T-helper 9 cell (primary cell): Measurements from ENCODE around the gene NUP188.
"Not testable (repeated sequence)": the region's sequence is repeated elsewhere in the genome, so short reads cannot be mapped to it uniquely, and the experiment has no call there.

Experiments
- DNase-seq: peaks from one replicate; pipeline ENCODE4 v3.0.0-alpha.2; 2020

The NUP188 gene

DNA sequence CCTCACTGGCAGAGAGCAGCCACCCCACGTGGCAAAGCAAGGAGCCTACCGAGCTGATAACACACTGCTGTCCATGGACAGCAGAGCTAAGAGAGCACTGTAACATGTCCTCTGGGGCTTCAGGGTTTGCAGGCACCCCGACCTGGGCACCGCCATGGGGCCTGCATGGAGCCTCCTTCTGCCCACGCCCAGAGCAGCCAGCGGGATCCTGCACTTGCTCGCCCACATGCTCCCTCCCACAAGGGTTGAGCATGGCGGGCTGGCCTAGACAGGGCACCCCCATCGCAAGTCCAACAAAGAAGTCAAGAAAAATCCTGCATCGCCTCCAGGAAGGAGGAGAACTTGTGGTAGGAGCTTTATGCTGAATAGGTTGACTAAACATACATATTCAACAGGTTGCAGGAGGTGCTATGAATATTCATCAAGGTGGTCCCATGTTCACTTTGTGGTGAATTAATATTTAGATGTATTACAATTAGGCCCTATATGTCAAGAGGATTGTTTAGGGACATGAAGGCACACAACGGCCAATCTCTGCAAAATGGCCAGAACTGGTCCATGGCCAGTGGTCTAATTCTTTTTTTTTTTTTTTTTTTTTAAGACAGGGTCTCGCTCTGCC lies 85.2 kb downstream of the NUP188 start:
- no peak for DNase-seq

DNA sequence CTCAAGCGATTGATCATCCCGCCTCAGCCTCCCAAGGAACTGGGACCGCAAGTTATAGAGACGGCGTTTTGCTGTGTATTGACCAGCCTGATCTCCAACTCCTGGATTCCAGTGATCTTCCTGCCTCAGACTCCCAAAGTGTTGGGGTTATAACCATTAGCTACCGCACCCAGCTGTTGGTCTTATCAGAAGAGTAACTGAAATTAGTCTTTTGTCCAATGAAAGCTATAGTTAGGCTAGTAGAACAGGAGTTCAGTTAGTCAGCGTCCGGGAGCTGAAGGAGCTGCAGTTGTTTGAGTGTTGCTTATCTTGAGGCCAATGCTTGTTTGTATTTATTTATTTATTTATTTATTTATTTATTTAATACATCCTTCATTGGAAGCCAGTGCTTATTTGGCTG lies 85.7 kb downstream of the NUP188 start:
- DNase-seq, result no peak

DNA sequence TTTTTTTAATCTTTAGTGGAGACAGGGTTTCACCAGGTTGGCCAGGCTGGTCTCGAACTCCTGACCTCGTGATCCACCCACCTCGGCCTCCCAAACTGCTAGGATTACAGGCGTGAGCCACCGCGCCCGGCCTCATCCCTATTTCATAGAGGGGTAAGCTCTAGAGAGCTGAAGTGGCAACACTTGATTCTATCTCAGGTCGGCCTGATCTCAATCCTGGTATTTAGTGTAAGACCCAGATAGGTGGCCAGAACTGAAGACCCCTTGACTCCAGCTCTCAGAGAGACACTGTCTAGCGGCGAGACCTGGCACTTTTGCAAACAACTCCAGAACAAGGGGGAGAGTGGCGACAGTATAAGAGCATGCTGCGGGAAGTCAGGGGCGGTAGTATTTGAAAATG lies 88.3 kb downstream of the NUP188 start:
- not testable (repeated sequence) for DNase-seq

DNA sequence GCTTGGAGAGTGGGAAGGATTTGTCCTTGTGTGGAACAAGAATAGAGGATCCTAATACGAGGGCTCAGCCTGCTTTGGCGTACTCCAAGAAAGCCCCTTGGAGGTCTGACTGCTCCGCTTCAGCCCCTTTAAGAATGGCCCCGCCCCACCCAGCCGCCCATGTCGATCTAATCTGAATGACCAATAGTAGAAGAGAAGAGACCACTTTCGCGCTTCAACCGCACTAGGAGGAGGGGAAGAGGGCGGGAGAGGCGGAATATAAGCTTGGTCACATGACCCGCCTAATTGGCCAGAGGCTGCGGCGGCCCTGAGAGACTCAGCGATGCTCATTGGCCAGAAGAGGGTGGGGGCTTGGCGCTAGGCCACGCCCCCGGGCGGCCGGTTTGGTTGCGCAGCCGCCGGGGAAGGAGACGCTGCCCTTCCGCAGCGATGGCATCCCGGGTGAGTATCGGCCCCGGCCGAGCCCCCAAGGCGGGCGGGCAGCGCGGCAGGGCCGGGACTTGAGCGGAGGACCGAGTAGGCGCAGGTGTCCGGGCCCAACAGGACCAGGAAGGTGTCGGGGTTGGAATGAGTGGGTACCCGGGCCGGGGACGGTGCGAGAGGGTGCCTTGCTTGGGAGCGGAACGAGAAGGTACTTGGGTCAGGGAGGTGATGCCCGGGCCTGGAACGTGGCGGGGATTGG lies 88.9 kb downstream of the NUP188 start, which contains the start of gene MIGA2:
MIGA2 (plus strand) TSS at position 386 of the 682 bp plus-strand sequence. CDS start 3,969 bp downstream, outside the sequence.
- DNase-seq, result peak; percentile 81

DNA sequence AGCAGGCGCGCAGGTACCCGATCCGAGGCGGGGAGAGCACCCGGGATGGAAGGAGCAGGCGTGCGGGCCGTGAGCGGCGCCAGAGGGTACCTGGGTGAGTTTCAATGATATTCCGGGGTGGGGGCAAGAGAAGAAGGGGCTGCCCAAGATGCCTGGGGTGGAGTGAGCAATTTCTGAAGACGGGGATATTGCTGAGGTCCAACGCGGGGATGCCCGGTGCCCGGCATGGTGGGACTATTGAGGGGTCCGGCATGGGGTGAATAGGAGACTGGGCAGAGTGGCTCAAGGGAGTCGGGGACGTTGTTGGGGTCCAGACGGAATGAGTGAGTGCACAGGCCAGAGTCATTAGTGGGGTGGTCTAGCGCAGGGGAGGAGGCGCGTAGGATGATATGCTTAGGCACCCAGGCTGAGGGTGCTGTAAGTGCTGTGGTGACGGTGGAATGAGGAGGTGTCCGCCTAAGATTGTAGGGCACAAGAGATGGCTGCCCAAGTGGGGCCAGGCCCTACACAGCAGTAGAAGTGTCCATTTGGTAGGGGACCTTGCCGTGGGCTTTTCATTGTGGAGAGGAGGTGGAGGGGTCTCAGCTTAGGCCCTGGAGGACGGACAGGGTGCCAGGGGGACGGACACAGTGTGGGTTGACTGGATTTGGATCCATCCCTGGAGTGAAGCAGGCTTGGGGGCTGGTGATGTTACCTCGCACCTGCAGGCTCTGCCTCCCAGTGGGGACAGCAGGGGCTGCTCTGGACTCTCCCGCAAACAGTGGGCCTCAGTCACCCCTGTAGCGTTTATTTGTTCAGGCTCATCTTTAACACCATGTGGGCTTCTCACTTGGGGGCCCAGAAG lies 89.6 kb downstream of the NUP188 start:
- no peak for DNase-seq

DNA sequence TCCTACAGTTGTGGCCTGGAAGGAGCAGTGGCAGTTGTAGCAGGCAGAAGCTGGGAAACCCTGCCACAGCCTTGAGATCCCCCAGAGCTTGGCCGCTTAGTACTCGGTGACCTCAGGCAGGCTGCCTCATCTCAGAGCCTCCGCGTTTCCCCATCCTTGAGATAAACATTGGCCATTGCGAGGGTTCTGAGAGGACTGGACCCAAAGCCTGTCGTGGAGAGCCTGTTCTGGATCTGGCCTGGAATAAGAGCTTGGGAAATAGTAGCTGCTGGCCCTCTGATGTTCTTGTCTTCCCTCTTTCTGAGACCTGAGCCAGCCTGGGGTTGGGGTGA lies 90.2 kb downstream of the NUP188 start:
- no peak for DNase-seq

DNA sequence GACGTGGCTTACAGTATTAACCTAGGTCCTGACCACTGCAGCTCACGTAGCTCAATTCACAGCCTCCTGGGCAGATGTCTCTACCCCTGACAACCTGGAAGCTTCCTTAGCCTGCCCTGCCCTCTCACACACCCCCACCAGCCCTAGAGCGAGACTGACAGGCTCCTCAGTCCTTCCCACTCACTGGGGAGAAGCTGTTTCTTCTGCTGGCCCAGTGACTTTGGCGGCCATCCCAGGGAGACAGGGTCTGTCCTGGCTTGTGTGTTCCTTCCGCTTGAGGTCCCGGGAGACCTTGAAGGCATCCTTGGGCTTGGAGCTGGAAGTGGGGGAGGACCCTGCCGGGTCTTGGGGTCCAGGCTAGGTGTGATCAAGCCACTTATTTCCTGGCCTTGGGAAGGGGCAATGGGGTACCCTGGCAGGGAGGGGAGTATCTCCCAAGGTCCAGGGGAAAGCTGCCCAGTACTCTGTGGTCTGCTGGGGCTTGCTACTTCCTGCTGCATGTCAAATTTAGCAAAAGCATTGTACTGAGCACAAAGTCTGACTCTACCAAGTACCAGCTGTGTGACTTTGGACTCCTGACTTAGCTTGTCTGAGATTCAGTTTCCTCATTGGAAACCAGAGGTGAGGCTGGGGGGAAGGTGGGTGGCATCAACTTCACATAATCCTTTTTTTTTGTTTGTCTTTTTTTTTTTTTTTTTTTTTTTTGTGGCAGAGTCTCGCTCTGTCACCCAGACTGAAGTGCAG lies 90.8 kb downstream of the NUP188 start:
- no peak for DNase-seq

DNA sequence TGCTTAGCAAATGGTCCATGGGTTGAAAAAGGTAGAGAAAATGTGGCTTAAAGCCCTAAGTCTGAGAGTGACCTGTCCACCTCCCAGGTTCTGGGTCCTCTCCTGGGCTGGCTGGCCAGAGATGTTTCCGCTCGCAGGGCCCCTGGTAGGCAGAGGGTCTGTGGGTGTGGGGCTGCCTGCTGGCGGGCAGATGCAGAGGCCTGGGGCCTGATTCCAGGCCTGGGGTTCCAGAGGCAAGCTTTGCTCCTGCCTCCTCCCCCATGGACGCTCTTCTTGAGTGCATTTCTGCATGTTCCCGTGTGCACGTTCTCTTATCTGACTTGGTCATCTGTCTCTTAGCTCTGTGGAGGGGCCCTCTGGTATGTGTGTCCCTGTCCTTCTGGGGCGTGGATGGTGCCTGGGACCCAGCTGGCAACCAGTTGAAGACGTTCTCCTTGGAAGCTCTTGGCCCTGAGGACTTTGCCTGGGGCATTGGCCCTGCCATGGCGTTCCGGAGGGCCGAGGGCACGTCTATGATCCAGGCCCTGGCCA lies 92.7 kb downstream of the NUP188 start:
- no peak for DNase-seq

DNA sequence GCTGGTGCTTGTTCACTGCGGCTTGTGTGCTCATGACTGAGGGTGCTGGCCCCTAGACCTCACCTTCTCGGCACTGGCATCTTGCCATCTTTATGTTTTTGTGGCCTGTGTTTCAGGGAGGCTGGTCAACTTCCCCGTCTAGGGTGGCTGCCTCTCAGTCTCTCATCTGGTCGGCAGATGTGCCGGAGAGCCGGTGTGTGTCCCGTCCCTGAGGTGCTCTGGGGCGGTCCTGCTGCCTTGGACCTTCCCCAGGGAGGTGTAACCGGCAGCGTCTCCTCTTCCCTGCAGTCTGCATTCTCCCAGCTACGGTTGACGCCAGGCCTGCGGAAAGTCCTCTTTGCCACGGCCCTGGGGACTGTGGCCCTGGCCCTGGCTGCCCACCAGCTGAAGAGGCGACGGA lies 94.5 kb downstream of the NUP188 start:
- no peak for DNase-seq

DNA sequence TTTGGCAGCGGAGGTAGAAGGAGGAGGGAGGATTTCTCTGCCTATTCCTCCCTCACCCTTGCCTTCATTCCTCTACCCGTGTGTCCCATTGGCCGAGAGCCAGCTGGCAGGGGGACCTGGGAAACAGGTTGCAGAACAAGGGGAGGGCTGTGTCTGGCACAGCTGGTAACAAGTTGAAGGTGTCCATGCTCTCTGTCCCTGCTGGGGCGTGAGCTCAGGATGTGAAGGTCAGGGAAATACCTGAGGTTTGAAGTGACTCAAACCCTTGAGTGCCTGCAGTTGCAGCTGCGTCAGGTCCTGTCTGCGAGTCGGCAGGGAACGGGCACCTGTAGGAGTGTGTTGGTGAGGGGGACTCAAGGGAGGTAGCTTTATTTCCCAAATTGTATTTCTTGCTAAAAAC lies 105.1 kb downstream of the NUP188 start:
- no peak for DNase-seq

DNA sequence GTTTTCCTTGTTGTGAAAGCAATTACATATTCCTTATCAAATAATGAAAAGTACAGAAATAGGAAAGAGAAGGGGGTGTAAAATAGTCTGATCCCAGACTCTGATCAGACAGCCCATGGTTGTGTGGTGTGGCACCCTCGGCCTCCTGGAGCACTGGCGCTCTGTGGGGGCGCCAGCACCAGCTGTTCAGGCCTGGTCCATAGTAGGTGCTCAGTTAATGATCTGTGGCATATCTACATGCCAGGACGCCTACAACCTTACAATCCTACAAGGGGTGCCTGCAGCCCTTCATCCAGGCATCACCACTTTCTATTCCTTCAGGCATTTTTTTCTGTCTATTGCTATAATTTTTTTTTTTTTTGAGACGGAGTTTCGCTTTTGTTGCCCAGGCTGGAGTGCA lies 105.5 kb downstream of the NUP188 start:
- no peak for DNase-seq

DNA sequence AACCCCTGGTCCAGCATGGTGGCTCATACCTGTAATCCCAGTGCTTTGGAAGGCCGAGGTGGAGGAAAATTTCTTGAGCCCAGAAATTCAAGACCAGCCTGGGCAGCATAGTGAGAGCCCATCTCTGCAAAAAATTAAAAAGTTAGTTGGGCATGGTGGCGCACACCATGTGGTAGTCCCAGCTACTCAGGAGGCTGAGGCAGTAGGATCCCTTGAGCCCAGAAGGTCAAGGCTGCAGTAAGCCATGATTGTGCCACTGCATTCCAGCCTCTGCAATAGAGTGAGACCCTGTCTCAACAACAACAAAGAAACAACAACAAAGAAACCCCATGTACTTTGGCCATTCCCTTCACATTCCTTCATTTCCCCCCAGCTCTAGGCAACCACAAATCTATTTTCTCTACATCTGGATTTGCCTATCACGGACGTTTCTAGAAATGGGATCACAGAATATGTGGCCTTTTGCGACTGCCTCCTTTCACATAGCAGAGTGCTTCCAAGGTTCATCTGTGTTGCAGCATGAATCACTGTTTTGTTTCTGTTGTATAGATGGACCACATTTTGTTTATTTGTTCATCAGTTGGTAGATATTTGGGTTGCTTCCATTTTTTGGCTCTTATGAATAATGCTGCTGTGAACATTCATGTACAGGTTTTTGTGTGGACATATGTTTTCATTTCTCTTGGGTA lies 106.8 kb downstream of the NUP188 start:
- no peak for DNase-seq
